Osteocyte (in vitro differentiated cells): ENCODE results near the gene KIF18B. TPM values are rescaled to one million over a fixed set of nuclear protein-coding genes. Genes with fewer than 3 reads are reported as not detected.
A peak's percentile ranks its signal among the peaks of the same experiment; 100 is the strongest.

Experiments used
- DNase-seq: peaks from one replicate; pipeline ENCODE4 v3.0.0; 2021; ENCODE audit warnings: mixed read lengths; ENCODE audit not compliant: unreplicated experiment; ENCODE audit errors: extremely low spot score
- H3K27ac Mint-ChIP-seq: one replicate; pipeline ENCODE4 v1.8.0; 2021; ENCODE audit warnings: mild to moderate bottlenecking, mixed read lengths; ENCODE audit not compliant: unreplicated experiment
- H3K27me3 Mint-ChIP-seq: one replicate; pipeline ENCODE4 v1.8.0; 2021; ENCODE audit warnings: mixed read lengths; ENCODE audit not compliant: unreplicated experiment
- H3K36me3 Mint-ChIP-seq: one replicate; pipeline ENCODE4 v1.8.0; 2021; ENCODE audit warnings: mixed read lengths; ENCODE audit not compliant: unreplicated experiment
- H3K4me1 Mint-ChIP-seq: one replicate; pipeline ENCODE4 v1.8.0; 2021; ENCODE audit warnings: mixed read lengths; ENCODE audit not compliant: unreplicated experiment
- H3K4me3 Mint-ChIP-seq: one replicate; pipeline ENCODE4 v1.8.0; 2021; ENCODE audit warnings: mild to moderate bottlenecking, moderate library complexity, mixed read lengths; ENCODE audit not compliant: unreplicated experiment
- H3K9me3 Mint-ChIP-seq: one replicate; pipeline ENCODE4 v1.8.0; 2021; ENCODE audit warnings: mixed read lengths; ENCODE audit not compliant: unreplicated experiment
- CTCF ChIP-seq: fragments of 200-600 bp; sonication (generic); IDR thresholded peaks from 2 replicates; pipeline ENCODE4 v1.5.0; 2021; ENCODE audit warnings: antibody characterized with exemption, mild to moderate bottlenecking, moderate library complexity
- long read RNA-seq: library from polyadenylated mRNA; unstranded; transcript quantifications from one replicate; pipeline ENCODE4 v2.0.0, GENCODE V29; 2021
- total RNA-seq: library from RNA; stranded (reverse); gene quantifications from 2 replicates; pipeline ENCODE4 v1.2.1, GENCODE V29; 2021

KIF18B gene
- total RNA-seq: 5.6 and 6.9 TPM in 2 replicates
- long read RNA-seq, partial matches to known transcripts: 0 of 5 reads
- long read RNA-seq, other reads (novel, unspliced or antisense): 5 of 5 reads

GRCh38 chr17:44947461-44948314 is at the start of gene KIF18B:
Gene KIF18B, minus strand, starts transcription at chr17:44947773. Its CDS starts 11,429 bp downstream, at chr17:44936344.
- DNase-seq: peak; percentile 94
- H3K4me3 Mint-ChIP-seq: peak within 1 kb of the TSS; percentile 90
- no peaks in the 10 kb centered on the region for H3K9me3 Mint-ChIP-seq
- H3K27me3 Mint-ChIP-seq: no peaks in the 10 kb centered on the region
- H3K27ac Mint-ChIP-seq: peak within 1 kb of the TSS; percentile 89
- no peaks in the 10 kb centered on the region for H3K36me3 Mint-ChIP-seq
- no peak for TF ChIP-seq CTCF
- peaks cover 23% of the 10 kb centered on the region for H3K4me1 Mint-ChIP-seq

DNA sequence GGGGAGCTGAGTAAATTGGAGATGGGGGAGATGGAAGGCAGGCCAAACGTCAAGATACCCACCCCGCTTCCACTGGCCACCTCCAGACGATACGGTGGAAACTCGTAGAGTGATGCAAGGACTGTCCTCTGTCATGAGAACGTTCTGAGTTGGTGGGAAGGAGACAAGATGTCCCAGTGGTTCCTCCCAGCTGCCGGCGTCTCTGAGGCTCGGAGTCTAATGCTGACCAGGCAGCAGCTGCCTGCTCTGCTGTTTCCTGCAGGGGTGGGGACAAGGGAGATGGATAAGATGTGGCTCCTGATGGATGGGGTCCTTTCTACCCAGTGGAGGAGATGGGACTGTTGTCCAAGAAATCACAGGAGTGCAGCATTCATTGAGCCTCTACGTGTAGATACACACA is 48.7 kb upstream of the KIF18B start:
- no peak overlapping the region for H3K27ac Mint-ChIP-seq
- peaks cover 9% of the 10 kb centered on the region for H3K9me3 Mint-ChIP-seq
- H3K36me3 Mint-ChIP-seq: no peaks in the 10 kb centered on the region
- no peak for DNase-seq
- TF ChIP-seq CTCF: no peak
- H3K4me1 Mint-ChIP-seq: no peaks in the 10 kb centered on the region
- no peak overlapping the region for H3K4me3 Mint-ChIP-seq
- H3K27me3 Mint-ChIP-seq: peaks cover 13% of the 10 kb centered on the region

DNA sequence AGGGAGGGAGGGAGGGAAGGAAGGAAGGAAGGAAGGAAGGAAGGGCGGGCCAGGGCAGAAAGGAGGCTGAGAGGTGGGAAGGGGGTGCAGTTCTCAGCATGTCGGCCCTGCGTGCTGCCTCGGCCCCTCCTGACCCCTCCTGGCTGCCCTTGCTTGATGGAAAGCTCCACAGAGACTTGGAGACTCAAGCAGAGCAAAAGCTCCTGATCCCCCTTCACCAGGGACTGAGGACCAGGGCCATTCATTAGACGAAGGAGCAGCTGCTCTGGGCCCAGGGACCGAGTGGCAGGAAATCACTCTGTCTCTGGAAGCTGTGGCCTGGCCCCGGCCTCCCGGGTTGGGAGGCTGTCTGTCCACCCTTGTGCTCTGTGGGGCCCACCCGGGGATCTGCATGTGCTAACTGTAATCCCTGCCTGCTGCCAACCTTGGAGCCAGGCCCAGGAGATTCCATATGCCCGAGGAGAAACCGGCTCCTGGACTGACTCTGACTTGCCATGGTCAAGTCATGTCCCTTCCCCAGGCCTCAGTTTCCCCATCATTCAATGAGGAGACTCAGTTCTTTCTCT is 47.9 kb upstream of the KIF18B start:
- H3K4me3 Mint-ChIP-seq: no peak overlapping the region
- H3K36me3 Mint-ChIP-seq: no peaks in the 10 kb centered on the region
- DNase-seq: no peak
- no peak overlapping the region for H3K27ac Mint-ChIP-seq
- TF ChIP-seq CTCF: no peak
- peaks cover 13% of the 10 kb centered on the region for H3K27me3 Mint-ChIP-seq
- peaks cover 9% of the 10 kb centered on the region for H3K9me3 Mint-ChIP-seq
- H3K4me1 Mint-ChIP-seq: no peaks in the 10 kb centered on the region

DNA sequence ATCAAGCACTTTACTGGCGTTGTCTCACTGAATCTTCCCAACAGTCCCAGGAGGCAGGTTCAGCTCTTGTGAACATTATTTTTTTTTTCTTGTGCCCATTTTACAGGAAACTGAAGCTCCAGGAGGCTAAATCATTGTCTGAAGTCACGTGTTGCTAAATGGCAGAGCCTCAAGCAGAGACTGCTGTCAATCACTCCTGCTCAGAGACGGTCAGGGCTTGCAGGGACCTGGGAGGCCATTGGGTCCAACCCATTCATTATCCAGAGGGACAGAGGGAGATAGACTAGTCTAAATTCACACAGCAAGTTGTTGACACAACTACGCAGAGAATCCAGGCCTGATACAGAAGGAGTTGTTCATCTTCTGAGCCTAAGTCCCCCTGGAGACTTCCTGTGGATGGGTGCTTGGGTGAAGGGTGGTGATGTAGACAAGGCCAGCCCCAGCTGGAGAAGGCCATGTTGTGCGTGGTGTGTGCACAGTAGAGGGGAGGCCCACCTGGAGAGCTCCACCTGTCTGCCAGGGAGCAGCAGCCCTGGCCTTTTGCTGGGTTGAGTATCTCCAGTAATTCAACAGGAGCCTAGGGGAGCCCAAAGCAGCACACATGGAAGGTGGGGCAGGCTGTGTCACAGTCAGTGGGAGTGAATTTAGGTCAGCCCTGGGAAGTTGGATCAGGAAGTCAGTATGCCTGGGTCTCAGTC is 44.8 kb upstream of the KIF18B start:
- Mint-ChIP-seq H3K36me3 (no peaks in the 10 kb centered on the region), H3K4me1 (peaks cover 3% of the 10 kb centered on the region), H3K27me3 (peaks cover 11% of the 10 kb centered on the region), H3K27ac (no peak overlapping the region), H3K4me3 (no peak overlapping the region), H3K9me3 (no peaks in the 10 kb centered on the region)
- no peak for TF ChIP-seq CTCF
- DNase-seq: no peak

DNA sequence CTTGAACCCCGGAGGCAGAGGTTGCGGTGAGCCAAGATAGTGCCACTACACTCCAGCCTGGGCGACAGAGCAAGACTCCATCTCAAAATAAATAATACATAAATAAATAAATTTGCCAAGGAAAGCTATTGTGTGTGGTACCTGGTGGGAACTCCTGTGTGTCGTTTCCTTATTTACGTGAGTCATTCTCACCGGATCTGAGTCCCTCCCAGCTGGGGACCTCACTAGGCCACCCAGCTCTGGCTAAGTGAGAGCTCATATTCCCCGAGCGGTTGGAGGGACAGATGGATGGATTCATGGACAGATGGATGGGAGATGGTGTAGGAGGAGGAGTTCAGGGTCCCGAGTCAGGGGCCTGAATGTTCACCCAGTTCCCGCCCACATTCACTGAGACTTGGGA is 43.4 kb upstream of the KIF18B start:
- Mint-ChIP-seq H3K4me3 (no peak overlapping the region), H3K9me3 (no peaks in the 10 kb centered on the region), H3K4me1 (peaks cover 6% of the 10 kb centered on the region), H3K27ac (no peak overlapping the region), H3K36me3 (no peaks in the 10 kb centered on the region), H3K27me3 (peaks cover 5% of the 10 kb centered on the region)
- no peak for TF ChIP-seq CTCF
- no peak for DNase-seq
